ENCODE results near the gene MAML3.

- TF ChIP-seq CTCF (IDR thresholded peaks at IDR 0.05; ENCODE audit: low read length): no peak
- TF ChIP-seq EZH2 (IDR thresholded peaks at IDR 0.05; ENCODE audit: borderline replicate concordance, low read length): no peak
These were observed 32.8 kb upstream of the MAML3 start for GRCh38 chr4:140186651-140187315.
